ENCODE data around the gene ICAM4.

Gene ICAM4

GRCh38 chr19:10262771-10263170 is 24.0 kb upstream of the ICAM4 start:
- no peak for TF ChIP-seq CTCF (IDR thresholded peaks at IDR 0.05; ENCODE audit: low read depth, low read length, poor library complexity, severe bottlenecking)
- TF ChIP-seq EZH2phosphoT487 (IDR thresholded peaks at IDR 0.05; ENCODE audit: borderline replicate concordance, low read length), result no peak

GRCh38 chr19:10266706-10267105 is 20.0 kb upstream of the ICAM4 start:
- Histone ChIP-seq H3F3A (ENCODE audit: control insufficient read depth, insufficient read depth) (0 out of 2 replicates have a peak, but pooled peaks cover 6% of the 10 kb centered on the region), H3K9me3 (ENCODE audit: control insufficient read depth, insufficient read depth, low read length) (no peaks in the 10 kb centered on the region), H4K20me1 (ENCODE audit: control insufficient read depth, insufficient read depth, low read depth, low read length) (no peaks in the 10 kb centered on the region), H3K4me3 (ENCODE audit: low read length) (no peak overlapping the region), H3K36me3 (ENCODE audit: control insufficient read depth, low read length) (peaks cover 5% of the 10 kb centered on the region), H3K27me3 (ENCODE audit: control insufficient read depth, low read length) (no peaks in the 10 kb centered on the region), H3K4me1 (ENCODE audit: control insufficient read depth, low read length) (peaks cover 28% of the 10 kb centered on the region), H3K27ac (ENCODE audit: low read depth, low read length) (no peak overlapping the region), H3K79me2 (ENCODE audit: control insufficient read depth, low read length) (peaks cover 11% of the 10 kb centered on the region), H3K4me2 (ENCODE audit: low read length) (no peak overlapping the region), H3K9me2 (replicated peaks; ENCODE audit: control insufficient read depth, low read length) (no peaks in the 10 kb centered on the region)
- TF ChIP-seq CTCF (IDR thresholded peaks at IDR 0.05; ENCODE audit: low read depth, low read length, poor library complexity, severe bottlenecking), result no peak
- no peak for TF ChIP-seq EZH2phosphoT487 (IDR thresholded peaks at IDR 0.05; ENCODE audit: borderline replicate concordance, low read length)

More at GRCh38 chr19:10262771-10263170, 24.0 kb upstream of the ICAM4 start:
- Histone ChIP-seq H3K27ac (ENCODE audit: low read depth, low read length) (no peak overlapping the region), H3K4me1 (ENCODE audit: control insufficient read depth, low read length) (peaks cover 15% of the 10 kb centered on the region), H3F3A (ENCODE audit: control insufficient read depth, insufficient read depth) (peaks cover 3% of the 10 kb centered on the region; the same call in 1 of the 2 replicates), H3K9me2 (replicated peaks; ENCODE audit: control insufficient read depth, low read length) (no peaks in the 10 kb centered on the region), H3K27me3 (ENCODE audit: control insufficient read depth, low read length) (no peaks in the 10 kb centered on the region), H4K20me1 (ENCODE audit: control insufficient read depth, insufficient read depth, low read depth, low read length) (no peaks in the 10 kb centered on the region), H3K36me3 (ENCODE audit: control insufficient read depth, low read length) (peaks cover 24% of the 10 kb centered on the region), H3K79me2 (ENCODE audit: control insufficient read depth, low read length) (no peaks in the 10 kb centered on the region), H3K4me2 (ENCODE audit: low read length) (no peak overlapping the region), H3K4me3 (ENCODE audit: low read length) (no peak overlapping the region), H3K9me3 (ENCODE audit: control insufficient read depth, insufficient read depth, low read length) (no peaks in the 10 kb centered on the region)

GRCh38 chr19:10268071-10268470 is 18.7 kb upstream of the ICAM4 start:
- TF ChIP-seq EZH2phosphoT487 (IDR thresholded peaks at IDR 0.05; ENCODE audit: borderline replicate concordance, low read length) (no peak), CTCF (IDR thresholded peaks at IDR 0.05; ENCODE audit: low read depth, low read length, poor library complexity, severe bottlenecking) (no peak)
- Histone ChIP-seq H3K9me3 (ENCODE audit: control insufficient read depth, insufficient read depth, low read length) (no peaks in the 10 kb centered on the region), H3K27ac (ENCODE audit: low read depth, low read length) (no peak overlapping the region), H4K20me1 (ENCODE audit: control insufficient read depth, insufficient read depth, low read depth, low read length) (peaks cover 8% of the 10 kb centered on the region; the same call in 1 of the 2 replicates), H3K36me3 (ENCODE audit: control insufficient read depth, low read length) (peaks cover 17% of the 10 kb centered on the region), H3K9me2 (replicated peaks; ENCODE audit: control insufficient read depth, low read length) (no peaks in the 10 kb centered on the region), H3K79me2 (ENCODE audit: control insufficient read depth, low read length) (peaks cover 25% of the 10 kb centered on the region), H3K27me3 (ENCODE audit: control insufficient read depth, low read length) (no peaks in the 10 kb centered on the region), H3K4me2 (ENCODE audit: low read length) (no peak overlapping the region), H3F3A (ENCODE audit: control insufficient read depth, insufficient read depth) (peaks cover 10% of the 10 kb centered on the region), H3K4me1 (ENCODE audit: control insufficient read depth, low read length) (peaks cover 42% of the 10 kb centered on the region), H3K4me3 (ENCODE audit: low read length) (no peak overlapping the region)

All from DOHH2 (cell line).